ENCODE results near the gene SSTR5. TPM values are rescaled to one million over a fixed set of nuclear protein-coding genes. Genes with fewer than 3 reads are reported as not detected.

The SSTR5 gene
- total and polyA plus RNA-seq, 8 donors, result 0.11 TPM; not detected in 7

DNA sequence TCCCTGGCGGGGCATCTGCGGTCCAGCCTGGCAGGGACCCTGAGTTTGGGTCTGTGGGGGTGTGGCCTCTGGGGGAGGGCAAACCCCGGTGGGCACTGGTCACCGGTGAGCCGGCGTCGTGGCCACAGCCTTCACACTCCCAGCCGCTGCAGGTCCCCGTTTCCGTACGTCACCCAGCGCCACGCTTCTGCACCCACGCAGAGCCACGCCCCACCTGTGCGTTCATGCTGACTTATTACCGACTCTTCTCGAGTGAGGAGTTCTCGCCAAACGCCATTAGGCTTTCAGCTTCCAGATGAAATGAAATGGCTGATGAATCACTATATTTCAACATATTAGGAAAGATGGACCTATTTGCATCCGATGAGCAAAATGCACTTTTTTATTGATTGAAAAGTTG is 8.8 kb upstream of the SSTR5 start:
- H3K27ac ChIP-seq, result no peak overlapping the region
- H3K9me3 ChIP-seq, result peaks cover 0 to 10% of the 10 kb centered on the region in 2 donors
- TF ChIP-seq, protein P1, sequence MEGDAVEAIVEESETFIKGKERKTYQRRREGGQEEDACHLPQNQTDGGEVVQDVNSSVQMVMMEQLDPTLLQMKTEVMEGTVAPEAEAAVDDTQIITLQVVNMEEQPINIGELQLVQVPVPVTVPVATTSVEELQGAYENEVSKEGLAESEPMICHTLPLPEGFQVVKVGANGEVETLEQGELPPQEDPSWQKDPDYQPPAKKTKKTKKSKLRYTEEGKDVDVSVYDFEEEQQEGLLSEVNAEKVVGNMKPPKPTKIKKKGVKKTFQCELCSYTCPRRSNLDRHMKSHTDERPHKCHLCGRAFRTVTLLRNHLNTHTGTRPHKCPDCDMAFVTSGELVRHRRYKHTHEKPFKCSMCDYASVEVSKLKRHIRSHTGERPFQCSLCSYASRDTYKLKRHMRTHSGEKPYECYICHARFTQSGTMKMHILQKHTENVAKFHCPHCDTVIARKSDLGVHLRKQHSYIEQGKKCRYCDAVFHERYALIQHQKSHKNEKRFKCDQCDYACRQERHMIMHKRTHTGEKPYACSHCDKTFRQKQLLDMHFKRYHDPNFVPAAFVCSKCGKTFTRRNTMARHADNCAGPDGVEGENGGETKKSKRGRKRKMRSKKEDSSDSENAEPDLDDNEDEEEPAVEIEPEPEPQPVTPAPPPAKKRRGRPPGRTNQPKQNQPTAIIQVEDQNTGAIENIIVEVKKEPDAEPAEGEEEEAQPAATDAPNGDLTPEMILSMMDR (IDR thresholded peaks at IDR 0.05), result no peak
- ATAC-seq, result no peak
- H3K27me3 ChIP-seq, result peaks cover 8 to 93% of the 10 kb centered on the region in 2 donors
- intact Hi-C loops (cut with DNase I), result no loop called here
- no peak overlapping the region for H3K4me3 ChIP-seq
- no peaks in the 10 kb centered on the region for H3K4me1 ChIP-seq
- H3K36me3 ChIP-seq, result no peaks in the 10 kb centered on the region
- DNase-seq, result no peak

DNA sequence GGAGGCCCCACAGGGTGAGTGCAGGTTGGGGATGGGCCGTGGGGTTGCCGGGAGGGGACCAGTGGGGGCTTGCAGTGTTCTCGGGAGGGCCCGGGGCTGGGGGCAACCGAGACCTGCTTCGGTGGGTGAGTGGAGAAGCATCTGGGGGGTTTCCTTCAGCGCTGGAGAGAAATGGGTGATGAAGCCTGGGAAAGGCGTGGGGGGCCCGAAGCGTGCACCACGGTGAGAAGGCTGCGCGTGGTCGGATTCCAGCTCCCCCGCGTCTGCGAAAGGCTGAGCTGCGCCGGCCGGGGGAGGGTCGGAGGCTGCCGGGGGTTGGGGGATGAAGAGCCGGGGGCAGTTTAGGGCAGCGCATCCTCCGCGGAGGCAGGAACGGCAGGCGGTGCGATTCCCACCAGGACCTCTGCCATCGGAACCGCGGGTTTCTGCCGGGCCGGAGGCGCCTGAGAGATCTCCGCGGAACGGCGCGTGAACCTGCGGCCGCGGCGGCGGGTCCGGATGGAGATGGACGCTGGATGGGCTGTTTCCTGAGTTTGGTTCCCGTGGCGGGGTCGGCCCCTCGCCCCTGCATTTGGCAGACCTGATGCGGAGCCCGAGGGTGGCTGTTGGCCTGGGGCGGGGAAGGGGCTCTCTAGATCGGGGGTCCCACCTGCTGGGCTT is 6.9 kb upstream of the SSTR5 start:
- no peaks in the 10 kb centered on the region for H3K9me3 ChIP-seq
- no peaks in the 10 kb centered on the region for H3K36me3 ChIP-seq
- DNase-seq (no peak), ATAC-seq (no peak)
- H3K27ac ChIP-seq, result no peak overlapping the region
- TF ChIP-seq, protein P1 (IDR thresholded peaks at IDR 0.05), result no peak
- peaks cover 18 to 100% of the 10 kb centered on the region in 2 donors for H3K27me3 ChIP-seq
- no peak overlapping the region for H3K4me3 ChIP-seq
- intact Hi-C loops (cut with DNase I), result no loop called here
- no peaks in the 10 kb centered on the region for H3K4me1 ChIP-seq

DNA sequence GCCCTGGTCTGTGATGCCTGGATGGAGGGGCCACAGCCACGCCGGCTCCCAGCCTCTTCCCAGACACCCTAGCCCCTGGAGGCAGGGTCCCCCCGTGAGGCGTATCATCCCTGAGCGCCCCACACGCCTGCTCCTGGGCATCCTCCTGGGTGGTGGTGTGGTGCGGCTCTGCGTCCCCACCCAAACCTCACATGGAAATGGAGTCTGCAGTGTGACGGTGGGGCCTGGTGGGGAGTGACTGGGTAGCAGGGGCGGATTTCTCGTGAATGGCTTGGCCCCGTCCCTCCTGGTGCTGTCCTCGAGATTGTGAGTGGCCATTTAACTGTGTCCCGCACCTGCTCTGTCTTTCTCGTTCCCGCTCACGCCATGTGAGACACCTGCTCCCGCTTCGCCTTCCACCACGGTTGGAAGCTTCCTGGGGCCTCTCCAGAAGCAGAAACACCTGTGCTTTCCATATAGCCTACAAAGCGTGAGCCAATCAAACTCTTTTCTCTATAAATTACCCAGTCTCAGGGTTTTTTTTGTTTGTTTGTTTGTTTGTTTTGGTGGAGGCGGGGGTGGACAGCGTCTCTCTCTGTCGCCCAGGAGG is 5.9 kb upstream of the SSTR5 start:
- Histone ChIP-seq H3K27ac (no peak overlapping the region), H3K4me3 (no peak overlapping the region), H3K27me3 (peaks cover 27 to 100% of the 10 kb centered on the region in 2 donors), H3K4me1 (no peaks in the 10 kb centered on the region), H3K36me3 (no peaks in the 10 kb centered on the region), H3K9me3 (no peaks in the 10 kb centered on the region)
- TF ChIP-seq, protein P1 (IDR thresholded peaks at IDR 0.05), result no peak
- DNase-seq (no peak), ATAC-seq (no peak)
- intact Hi-C loops (cut with DNase I), result no loop called here

DNA sequence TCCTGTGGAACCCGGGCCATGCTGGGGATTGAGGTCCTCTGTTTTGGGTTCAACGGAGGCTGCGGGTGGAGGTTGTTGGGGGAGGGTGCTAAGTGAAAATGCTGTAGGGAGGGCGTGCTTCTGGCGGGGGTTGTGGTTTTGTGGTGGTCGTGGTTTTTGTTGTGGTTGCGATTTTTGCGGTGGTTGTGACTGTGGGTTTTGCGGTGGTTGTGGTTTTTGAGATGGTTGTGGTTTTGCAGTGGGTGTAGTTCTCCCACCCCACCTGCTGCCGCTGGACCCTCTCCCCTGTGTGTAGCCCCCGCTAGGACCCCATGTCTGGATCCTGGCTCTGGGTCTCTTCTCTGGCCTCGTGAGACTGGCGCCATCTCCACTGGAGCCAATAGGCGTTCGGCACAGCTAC is 4.9 kb upstream of the SSTR5 start:
- DNase-seq (no peak), ATAC-seq (no peak)
- H3K9me3 ChIP-seq, result no peaks in the 10 kb centered on the region
- no peaks in the 10 kb centered on the region for H3K4me1 ChIP-seq
- H3K4me3 ChIP-seq, result no peak overlapping the region
- intact Hi-C loops (cut with DNase I), result no loop called here
- peaks cover 37 to 100% of the 10 kb centered on the region in 2 donors for H3K27me3 ChIP-seq
- TF ChIP-seq, protein P1 (IDR thresholded peaks at IDR 0.05), result no peak
- H3K27ac ChIP-seq, result no peak overlapping the region
- H3K36me3 ChIP-seq, result no peaks in the 10 kb centered on the region

DNA sequence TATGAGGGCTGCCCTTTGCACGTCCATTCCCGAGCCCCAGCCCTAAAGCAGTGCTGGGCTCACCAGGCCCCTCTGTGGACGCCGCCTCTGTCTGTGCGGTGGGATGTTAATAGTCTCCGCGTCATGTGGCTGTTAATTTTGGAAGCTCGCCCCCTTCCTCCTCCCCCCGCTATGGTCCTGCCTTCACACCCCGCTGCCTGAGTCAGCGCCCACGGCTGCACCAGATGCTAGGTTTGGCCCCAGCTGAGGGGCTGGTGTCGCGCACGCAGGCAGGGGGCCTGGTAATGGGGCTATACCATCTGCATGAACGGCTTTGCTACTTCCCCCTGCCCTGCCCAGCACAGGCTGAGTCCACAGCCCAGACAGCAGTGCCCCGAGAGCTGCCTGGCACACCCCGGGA is 4.1 kb upstream of the SSTR5 start:
- DNase-seq, result no peak
- no peak overlapping the region for H3K4me3 ChIP-seq
- H3K9me3 ChIP-seq, result no peaks in the 10 kb centered on the region
- H3K27me3 ChIP-seq, result peaks cover 44 to 100% of the 10 kb centered on the region in 2 donors
- ATAC-seq, result no peak
- H3K27ac ChIP-seq, result no peak overlapping the region
- H3K36me3 ChIP-seq, result no peaks in the 10 kb centered on the region
- no peaks in the 10 kb centered on the region for H3K4me1 ChIP-seq
- TF ChIP-seq, protein P1 (IDR thresholded peaks at IDR 0.05), result no peak
- intact Hi-C loops (cut with DNase I), result no loop called here
